HL-60 (cell line): Measurements from ENCODE around the gene MAPK1.

Experiments
- CTCF ChIP-seq: IDR thresholded peaks from one replicate; pipeline ENCODE4 v1.5.1; 2011; ENCODE audit warnings: low read length, control low read depth, inconsistent platforms; ENCODE audit not compliant: insufficient read depth
- POLR2AphosphoS5 ChIP-seq: IDR thresholded peaks from 2 replicates; pipeline ENCODE4 v1.6.1; 2012; ENCODE audit warnings: low read depth

DNA sequence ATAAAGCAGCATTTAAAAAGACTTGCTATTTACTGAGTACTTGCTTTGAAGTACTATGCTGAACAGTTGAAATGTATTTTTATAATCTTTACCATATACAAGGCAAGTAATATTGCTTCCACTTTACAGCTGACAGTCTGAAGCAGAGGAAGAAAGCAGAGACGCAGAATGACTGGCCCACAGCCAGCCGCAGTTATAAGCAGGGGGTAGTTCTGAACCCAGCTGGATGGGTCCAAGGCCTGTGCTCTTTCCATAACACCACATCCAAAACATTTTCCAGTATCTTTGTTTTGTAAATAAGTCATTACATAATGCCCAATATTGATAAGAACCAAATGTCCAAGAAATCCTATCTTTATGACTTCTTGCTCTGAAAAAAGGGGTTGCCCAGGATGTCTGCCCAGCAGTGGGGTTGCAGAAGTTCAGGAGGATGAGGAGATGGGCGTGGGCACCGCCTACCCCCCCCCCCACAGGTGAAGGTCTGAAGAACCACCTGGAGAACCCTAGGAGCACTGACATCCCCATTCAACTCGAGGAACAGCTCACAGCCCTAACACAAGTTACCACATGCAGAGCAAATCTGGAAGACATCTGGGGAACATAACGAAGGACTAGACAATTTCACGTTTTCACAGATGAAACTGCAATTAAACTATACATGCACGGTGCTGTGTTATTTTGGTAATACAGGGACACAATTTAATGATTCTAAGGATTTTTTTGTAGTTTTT, 107.6 kb downstream of the MAPK1 start:
- TF ChIP-seq POLR2AphosphoS5 (no peak), CTCF (no peak)
